ENCODE data around the gene ARMC6. TPM values are rescaled to one million over a fixed set of nuclear protein-coding genes. Genes with fewer than 3 reads are reported as not detected.
A peak's percentile ranks its signal among the peaks of the same experiment; 100 is the strongest.

Gene ARMC6
- total and polyA plus RNA-seq, 4 donors, result 23.9 to 38.3 (median 29.9) TPM

DNA sequence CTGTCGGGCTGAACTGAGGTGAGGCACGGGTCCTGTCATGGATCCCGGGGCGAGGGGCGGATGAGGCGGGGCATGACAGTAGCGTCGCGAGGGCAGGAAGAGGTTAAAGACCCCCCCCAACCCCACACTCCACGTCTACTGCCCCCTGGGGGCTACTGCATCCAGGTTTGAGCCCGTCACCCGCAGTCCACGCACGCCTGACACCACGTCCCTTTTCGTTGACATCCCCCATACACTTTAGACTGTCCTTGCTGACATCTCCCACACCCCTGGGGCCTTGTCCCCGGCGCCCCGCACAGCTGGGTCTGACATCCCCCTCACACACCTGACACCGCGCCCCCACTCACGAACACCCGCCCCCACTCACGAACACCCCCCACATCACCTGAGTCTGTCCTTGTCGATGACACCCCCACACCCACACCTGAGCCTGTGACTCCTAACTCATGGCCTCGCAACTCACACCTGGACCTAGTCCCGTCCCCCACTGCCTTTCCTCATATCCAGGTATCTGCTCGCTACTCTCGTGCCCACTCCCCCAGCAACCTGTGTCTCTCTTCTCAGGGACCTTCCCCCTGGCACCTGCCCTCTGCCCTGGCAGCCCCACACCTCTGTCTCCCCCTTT is 30.8 kb downstream of the ARMC6 start:
- Histone ChIP-seq H3K27me3 (ENCODE audit: control insufficient read depth in 4 of 4, insufficient read depth in 4 of 4, low read length in 3 of 4) (no peaks in the 10 kb centered on the region), H3K4me3 (ENCODE audit: low read depth in 1 of 3, low read length in 3 of 3) (peak overlapping the region; percentile 77 to 79 (median 77)), H3K9me3 (ENCODE audit: control insufficient read depth in 4 of 4, low read length in 3 of 4) (no peaks in the 10 kb centered on the region), H3K27ac (ENCODE audit: low read depth in 1 of 2, low read length in 2 of 2) (peak overlapping the region; percentile 71 to 77), H3K9ac (ENCODE audit: low read depth in 1 of 2, low read length in 2 of 2) (peak overlapping the region; percentile 68 to 80), H3K4me1 (ENCODE audit: control insufficient read depth in 4 of 4, insufficient read depth in 4 of 4, low read length in 3 of 4) (peaks cover 12 to 77% (median 63%) of the 10 kb centered on the region in 4 donors), H3K36me3 (ENCODE audit: control insufficient read depth in 4 of 4, insufficient read depth in 3 of 4, low read depth in 1 of 4, low read length in 3 of 4) (peaks cover 0 to 4% (median 0%) of the 10 kb centered on the region in 4 donors)
- 1% methylated on average over 29 of the region's 29 CpGs for WGBS
- no peak for DNase-seq (ENCODE audit: low spot score)
- TF ChIP-seq, protein P1, sequence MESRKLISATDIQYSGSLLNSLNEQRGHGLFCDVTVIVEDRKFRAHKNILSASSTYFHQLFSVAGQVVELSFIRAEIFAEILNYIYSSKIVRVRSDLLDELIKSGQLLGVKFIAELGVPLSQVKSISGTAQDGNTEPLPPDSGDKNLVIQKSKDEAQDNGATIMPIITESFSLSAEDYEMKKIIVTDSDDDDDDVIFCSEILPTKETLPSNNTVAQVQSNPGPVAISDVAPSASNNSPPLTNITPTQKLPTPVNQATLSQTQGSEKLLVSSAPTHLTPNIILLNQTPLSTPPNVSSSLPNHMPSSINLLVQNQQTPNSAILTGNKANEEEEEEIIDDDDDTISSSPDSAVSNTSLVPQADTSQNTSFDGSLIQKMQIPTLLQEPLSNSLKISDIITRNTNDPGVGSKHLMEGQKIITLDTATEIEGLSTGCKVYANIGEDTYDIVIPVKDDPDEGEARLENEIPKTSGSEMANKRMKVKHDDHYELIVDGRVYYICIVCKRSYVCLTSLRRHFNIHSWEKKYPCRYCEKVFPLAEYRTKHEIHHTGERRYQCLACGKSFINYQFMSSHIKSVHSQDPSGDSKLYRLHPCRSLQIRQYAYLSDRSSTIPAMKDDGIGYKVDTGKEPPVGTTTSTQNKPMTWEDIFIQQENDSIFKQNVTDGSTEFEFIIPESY (IDR thresholded peaks at IDR 0.05), result no peak
- peak; percentile 27 for TF ChIP-seq CTCF (IDR thresholded peaks at IDR 0.05; ENCODE audit: low read depth, low read length, missing input control)

GRCh38 chr19:19064811-19065745 is 31.7 kb downstream of the ARMC6 start:
- peaks cover 0 to 4% (median 0%) of the 10 kb centered on the region in 4 donors for H3K36me3 ChIP-seq (ENCODE audit: control insufficient read depth in 4 of 4, insufficient read depth in 3 of 4, low read depth in 1 of 4, low read length in 3 of 4)
- TF ChIP-seq REST (IDR thresholded peaks at IDR 0.05) (no peak), GABPA (IDR thresholded peaks at IDR 0.05 in 1 of 2, conservative IDR thresholded peaks at IDR 0.05 in 1 of 2) (no peak), HNF4A (conservative IDR thresholded peaks at IDR 0.05) (no peak)
- peak overlapping the region; percentile 77 to 79 (median 77) for H3K4me3 ChIP-seq (ENCODE audit: low read depth in 1 of 3, low read length in 3 of 3)
- H3K9me3 ChIP-seq (ENCODE audit: control insufficient read depth in 4 of 4, low read length in 3 of 4), result no peaks in the 10 kb centered on the region
- peak overlapping the region; percentile 68 to 80 for H3K9ac ChIP-seq (ENCODE audit: low read depth in 1 of 2, low read length in 2 of 2)
- DNase-seq (ENCODE audit: low spot score), result no peak
- H3K4me1 ChIP-seq (ENCODE audit: control insufficient read depth in 4 of 4, insufficient read depth in 4 of 4, low read length in 3 of 4), result peaks cover 12 to 71% (median 56%) of the 10 kb centered on the region in 4 donors
- H3K27me3 ChIP-seq (ENCODE audit: control insufficient read depth in 4 of 4, insufficient read depth in 4 of 4, low read length in 3 of 4), result no peaks in the 10 kb centered on the region
- peak overlapping the region; percentile 71 to 77 for H3K27ac ChIP-seq (ENCODE audit: low read depth in 1 of 2, low read length in 2 of 2)
- WGBS, result 1% methylated on average over 25 of the region's 25 CpGs
